HG03095 (cell line): Measurements from ENCODE around the gene GPR143.

Experiments used
- ATAC-seq: cut with Tn5 transposase; IDR thresholded peaks from one replicate; pipeline ENCODE4 v1.9.1; 2021; ENCODE audit warnings: moderate library complexity; ENCODE audit not compliant: unreplicated experiment

Gene GPR143

DNA sequence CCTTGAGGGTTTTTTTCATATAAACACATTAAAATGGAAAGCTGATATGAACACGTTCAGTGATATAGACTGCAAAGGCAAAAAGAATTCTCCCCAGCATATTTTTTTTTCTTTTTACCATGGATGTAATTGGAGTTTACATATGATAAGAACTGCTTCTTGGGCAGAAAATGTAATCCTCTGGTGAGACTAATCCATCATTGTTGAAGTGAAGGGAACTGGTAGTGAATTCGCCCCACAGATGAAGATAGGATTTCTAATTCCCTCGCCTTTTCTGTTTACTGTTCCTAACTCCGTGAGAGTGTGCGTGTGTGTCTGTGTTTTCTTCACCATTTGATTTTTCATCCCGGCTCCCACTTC lies 88.9 kb downstream of the GPR143 start:
- ATAC-seq: no peak

DNA sequence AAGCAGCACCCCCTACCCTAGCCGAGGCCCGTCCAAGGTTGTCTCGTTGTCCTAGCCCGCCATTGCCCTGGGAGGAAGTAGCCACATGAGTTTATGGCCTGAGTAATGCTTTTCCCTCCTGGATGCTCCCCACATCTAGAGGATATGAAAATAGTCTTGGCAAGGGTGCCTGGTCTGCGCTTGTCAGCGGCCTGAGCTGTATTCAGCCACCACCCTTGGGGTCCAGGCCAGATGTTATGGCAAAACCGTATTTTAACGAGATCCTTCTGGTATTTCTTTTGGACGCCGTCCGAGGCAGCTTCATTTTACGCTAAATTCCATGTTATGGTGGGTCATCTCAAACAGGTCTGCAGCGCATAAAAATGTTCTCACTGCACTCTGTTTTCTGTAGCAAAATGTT lies 89.3 kb downstream of the GPR143 start:
- no peak for ATAC-seq
